CD4-positive, CD25-positive, alpha-beta regulatory T cell (primary cell): Measurements from ENCODE around the gene UBE2L3. TPM values are rescaled to one million over a fixed set of nuclear protein-coding genes. Genes with fewer than 3 reads are reported as not detected.

Experiments
- ATAC-seq, 2 donors: fragments of 150-1000 bp; cut with Tn5 transposase; one replicate each; pipeline ENCODE4 v1.10.0; 2021; ENCODE audit warnings: low read depth in 2 of 2, moderate number of reproducible peaks in 2 of 2, moderate library complexity in 1 of 2
- DNase-seq, 3 donors: peaks; one replicate each; pipeline versions ENCODE4 v3.0.0 to v3.0.0-alpha.2; 2012 to 2022; ENCODE audit warnings: mixed read lengths in 1 of 3
- H3K27ac ChIP-seq: one replicate; pipeline ENCODE4 v1.7.0; 2013; ENCODE audit warnings: mild to moderate bottlenecking, low read length; ENCODE audit not compliant: insufficient read depth, poor library complexity, severe bottlenecking
- H3K27me3 ChIP-seq: one replicate; pipeline ENCODE4 v1.7.0; 2013; ENCODE audit warnings: low read length; ENCODE audit not compliant: control insufficient read depth, insufficient read depth
- H3K36me3 ChIP-seq: one replicate; pipeline ENCODE4 v1.7.0; 2013; ENCODE audit warnings: mild to moderate bottlenecking, low read length, moderate library complexity; ENCODE audit not compliant: control insufficient read depth, insufficient read depth
- H3K4me1 ChIP-seq: 2 replicates; pipeline ENCODE4 v1.7.0; 2013; ENCODE audit warnings: mild to moderate bottlenecking, low read length; ENCODE audit not compliant: insufficient read depth, control insufficient read depth, poor library complexity, severe bottlenecking
- H3K4me3 ChIP-seq: one replicate; pipeline ENCODE4 v1.7.0; 2013; ENCODE audit warnings: low read depth, mild to moderate bottlenecking, low read length, moderate library complexity
- H3K9me3 ChIP-seq, 2 experiments: 1 replicate in 1 of 2; 2 replicates in 1 of 2; pipeline ENCODE4 v1.7.0; 2013; ENCODE audit warnings: low read length in 2 of 2, mild to moderate bottlenecking in 1 of 2, moderate library complexity in 1 of 2; ENCODE audit not compliant: control insufficient read depth in 2 of 2
- H3K27ac Mint-ChIP-seq, 3 donors: one replicate each; pipeline ENCODE4 v1.8.0; 2020 to 2022; ENCODE audit warnings: mild to moderate bottlenecking in 3 of 3, mixed read lengths in 3 of 3, moderate library complexity in 2 of 3
- H3K27me3 Mint-ChIP-seq: one replicate; pipeline ENCODE4 v1.8.0; 2022; ENCODE audit warnings: mild to moderate bottlenecking, mixed read lengths
- H3K36me3 Mint-ChIP-seq: one replicate; pipeline ENCODE4 v1.8.0; 2020; ENCODE audit warnings: mixed read lengths
- H3K4me1 Mint-ChIP-seq, 4 donors: one replicate each; pipeline ENCODE4 v1.8.0; 2020 to 2022; ENCODE audit warnings: mixed read lengths in 4 of 4, mild to moderate bottlenecking in 1 of 4
- H3K4me3 Mint-ChIP-seq, 4 donors: one replicate each; pipeline ENCODE4 v1.8.0; 2020 to 2022; ENCODE audit warnings: mild to moderate bottlenecking in 4 of 4, mixed read lengths in 4 of 4, moderate library complexity in 3 of 4
- H3K9me3 Mint-ChIP-seq, 7 donors: one replicate each; pipeline ENCODE4 v1.8.0; 2020 to 2022; ENCODE audit warnings: mixed read lengths in 7 of 7, mild to moderate bottlenecking in 3 of 7, moderate library complexity in 2 of 7
- polyA plus RNA-seq, 4 donors: library from polyadenylated mRNA; unstranded; fragments of 300-500 nt; fragmentation: Illumina TruSeq; gene quantifications; one replicate each; pipeline ENCODE4 v1.2.3, GENCODE V29; 2021
- total RNA-seq: library from RNA; stranded (reverse); gene quantifications from one replicate; pipeline ENCODE4 v1.2.3, GENCODE V29; 2022

The UBE2L3 gene
- total and polyA plus RNA-seq, 5 donors from 2014 or later = 33.7 to 124 (median 104) TPM

- DNase-seq = no peak
- Histone ChIP-seq H3K27me3 (no peaks in the 10 kb centered on the region), H3K9me3 (no peaks in the 10 kb centered on the region), H3K27ac (no peak overlapping the region), H3K4me3 (peak overlapping the region; percentile 74), H3K4me1 (peaks cover 24% of the 10 kb centered on the region), H3K36me3 (no peaks in the 10 kb centered on the region)
- no peaks in the 10 kb centered on the region for H3K9me3 Mint-ChIP-seq
- H3K27ac Mint-ChIP-seq = peak overlapping the region in 2 of 3 donors; percentile 25 to 30
- ATAC-seq = peak in 1 of 2 donors; percentile 2
- peaks cover 4% of the 10 kb centered on the region for H3K36me3 Mint-ChIP-seq
- H3K4me1 Mint-ChIP-seq = peaks cover 10 to 30% (median 22%) of the 10 kb centered on the region in 4 donors
- H3K27me3 Mint-ChIP-seq = no peaks in the 10 kb centered on the region
- H3K4me3 Mint-ChIP-seq = peak overlapping the region; percentile 89 to 95 (median 92)
Measured at GRCh38 chr22:21651521-21652009, 84.1 kb downstream of the UBE2L3 start.

- Mint-ChIP-seq H3K36me3 (no peaks in the 10 kb centered on the region), H3K4me3 (peak overlapping the region; percentile 89 to 95 (median 92)), H3K9me3 (no peaks in the 10 kb centered on the region), H3K27ac (peak overlapping the region in 1 of 3 donors; percentile 30), H3K27me3 (no peaks in the 10 kb centered on the region), H3K4me1 (peaks cover 8 to 31% (median 20%) of the 10 kb centered on the region in 4 donors)
- H3K9me3 ChIP-seq = no peaks in the 10 kb centered on the region
- H3K27me3 ChIP-seq = no peaks in the 10 kb centered on the region
- H3K4me3 ChIP-seq = peak overlapping the region; percentile 74
- peak; percentile 93 to 96 for ATAC-seq
- H3K27ac ChIP-seq = no peak overlapping the region
- H3K36me3 ChIP-seq = no peaks in the 10 kb centered on the region
- peak; percentile 76 to 91 (median 79) for DNase-seq
- peaks cover 24% of the 10 kb centered on the region for H3K4me1 ChIP-seq
Measured at GRCh38 chr22:21652010-21652546, 84.6 kb downstream of the UBE2L3 start.

- H3K27ac ChIP-seq = no peak overlapping the region
- H3K9me3 ChIP-seq = no peaks in the 10 kb centered on the region
- H3K4me3 ChIP-seq = no peak overlapping the region
- DNase-seq (no peak), ATAC-seq (no peak)
- H3K4me1 ChIP-seq = peaks cover 25% of the 10 kb centered on the region
- no peaks in the 10 kb centered on the region for H3K36me3 ChIP-seq
- H3K27me3 ChIP-seq = no peaks in the 10 kb centered on the region
- Mint-ChIP-seq H3K27ac (no peak overlapping the region), H3K27me3 (no peaks in the 10 kb centered on the region), H3K36me3 (no peaks in the 10 kb centered on the region), H3K4me1 (peaks cover 8 to 35% (median 21%) of the 10 kb centered on the region in 4 donors), H3K9me3 (no peaks in the 10 kb centered on the region), H3K4me3 (peak overlapping the region; percentile 82 to 93 (median 90))
Measured at GRCh38 chr22:21652547-21653545, 85.3 kb downstream of the UBE2L3 start.

GRCh38 chr22:21657020-21657359 lies 89.5 kb downstream of the UBE2L3 start:
- Histone ChIP-seq H3K36me3 (no peaks in the 10 kb centered on the region), H3K4me1 (peaks cover 16% of the 10 kb centered on the region), H3K9me3 (no peaks in the 10 kb centered on the region), H3K27me3 (no peaks in the 10 kb centered on the region), H3K27ac (no peak overlapping the region), H3K4me3 (no peak overlapping the region)
- no peaks in the 10 kb centered on the region for H3K9me3 Mint-ChIP-seq
- no peak for ATAC-seq
- H3K4me1 Mint-ChIP-seq = peaks cover 0 to 20% (median 11%) of the 10 kb centered on the region in 4 donors
- H3K27me3 Mint-ChIP-seq = no peaks in the 10 kb centered on the region
- peak overlapping the region in 1 of 3 donors; percentile 91 for H3K27ac Mint-ChIP-seq
- no peak for DNase-seq
- H3K4me3 Mint-ChIP-seq = peak overlapping the region; percentile 82 to 96 (median 87)
- no peaks in the 10 kb centered on the region for H3K36me3 Mint-ChIP-seq

GRCh38 chr22:21657360-21658032 lies 90.0 kb downstream of the UBE2L3 start:
- Mint-ChIP-seq H3K4me3 (peak overlapping the region; percentile 86 to 89 (median 88)), H3K4me1 (peaks cover 0 to 20% (median 10%) of the 10 kb centered on the region in 4 donors), H3K9me3 (no peaks in the 10 kb centered on the region), H3K27ac (peak overlapping the region in 1 of 3 donors; percentile 91), H3K27me3 (no peaks in the 10 kb centered on the region), H3K36me3 (no peaks in the 10 kb centered on the region)
- Histone ChIP-seq H3K27ac (peak overlapping the region; percentile 33), H3K9me3 (no peaks in the 10 kb centered on the region), H3K36me3 (no peaks in the 10 kb centered on the region), H3K4me3 (peak overlapping the region; percentile 44), H3K4me1 (peaks cover 12% of the 10 kb centered on the region), H3K27me3 (no peaks in the 10 kb centered on the region)
- DNase-seq (peak; percentile 67 to 81 (median 80)), ATAC-seq (peak; percentile 87 to 88)

- H3K27me3 Mint-ChIP-seq = no peaks in the 10 kb centered on the region
- Histone ChIP-seq H3K36me3 (no peaks in the 10 kb centered on the region), H3K27ac (no peak overlapping the region), H3K27me3 (no peaks in the 10 kb centered on the region), H3K4me3 (no peak overlapping the region), H3K4me1 (peaks cover 12% of the 10 kb centered on the region), H3K9me3 (no peaks in the 10 kb centered on the region)
- ATAC-seq (no peak), DNase-seq (no peak)
- H3K4me1 Mint-ChIP-seq = peaks cover 0 to 21% (median 8%) of the 10 kb centered on the region in 4 donors
- no peaks in the 10 kb centered on the region for H3K36me3 Mint-ChIP-seq
- no peak overlapping the region for H3K27ac Mint-ChIP-seq
- peak overlapping the region in 3 of 4 donors; percentile 48 to 77 (median 55) for H3K4me3 Mint-ChIP-seq
- H3K9me3 Mint-ChIP-seq = no peaks in the 10 kb centered on the region
Measured at GRCh38 chr22:21659864-21660525, 92.5 kb downstream of the UBE2L3 start.

GRCh38 chr22:21660904-21661303 lies 93.4 kb downstream of the UBE2L3 start:
- H3K4me3 Mint-ChIP-seq = no peak overlapping the region
- ATAC-seq (no peak), DNase-seq (no peak)
- H3K27me3 Mint-ChIP-seq = no peaks in the 10 kb centered on the region
- no peaks in the 10 kb centered on the region for H3K9me3 Mint-ChIP-seq
- H3K4me1 Mint-ChIP-seq = peaks cover 0 to 27% (median 8%) of the 10 kb centered on the region in 4 donors
- H3K27ac ChIP-seq = no peak overlapping the region
- no peaks in the 10 kb centered on the region for H3K9me3 ChIP-seq
- H3K27ac Mint-ChIP-seq = no peak overlapping the region
- peaks cover 16% of the 10 kb centered on the region for H3K4me1 ChIP-seq
- no peak overlapping the region for H3K4me3 ChIP-seq
- H3K27me3 ChIP-seq = no peaks in the 10 kb centered on the region
- no peaks in the 10 kb centered on the region for H3K36me3 Mint-ChIP-seq
- H3K36me3 ChIP-seq = no peaks in the 10 kb centered on the region
